Stimulated activated CD4-positive, alpha-beta T cell treated with anti-CD3 and anti-CD28 coated beads, TNF-alpha, amount 100 ng/mL, for 48 hours (primary cell): ENCODE data around the gene FBRSL1.

Experiments used
- DNase-seq, 3 donors: peaks; one replicate each; pipeline ENCODE4 v3.0.0-alpha.2; 2020; ENCODE audit warnings: low read depth in 3 of 3

The FBRSL1 gene

DNA sequence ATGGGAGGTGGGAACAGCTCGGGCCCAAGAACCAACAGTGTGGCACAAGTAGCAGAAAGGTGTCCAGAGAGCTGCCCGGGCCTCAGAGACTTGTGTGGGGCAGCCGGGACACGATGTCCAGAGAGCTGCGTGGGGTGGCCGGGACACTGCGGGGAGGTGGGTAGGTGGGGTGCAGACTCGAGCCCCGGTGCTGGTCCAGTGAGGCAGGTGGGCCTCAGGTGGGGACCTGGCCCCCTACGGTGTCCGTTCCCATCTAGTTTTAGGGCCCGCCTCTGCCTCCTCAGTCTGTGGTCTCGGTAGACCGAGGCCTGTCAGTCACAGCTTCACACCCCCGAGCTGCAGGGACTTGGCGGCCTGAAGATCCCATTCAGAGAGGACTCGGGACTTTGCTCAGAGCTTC is 6.3 kb upstream of the FBRSL1 start:
- DNase-seq = no peak

DNA sequence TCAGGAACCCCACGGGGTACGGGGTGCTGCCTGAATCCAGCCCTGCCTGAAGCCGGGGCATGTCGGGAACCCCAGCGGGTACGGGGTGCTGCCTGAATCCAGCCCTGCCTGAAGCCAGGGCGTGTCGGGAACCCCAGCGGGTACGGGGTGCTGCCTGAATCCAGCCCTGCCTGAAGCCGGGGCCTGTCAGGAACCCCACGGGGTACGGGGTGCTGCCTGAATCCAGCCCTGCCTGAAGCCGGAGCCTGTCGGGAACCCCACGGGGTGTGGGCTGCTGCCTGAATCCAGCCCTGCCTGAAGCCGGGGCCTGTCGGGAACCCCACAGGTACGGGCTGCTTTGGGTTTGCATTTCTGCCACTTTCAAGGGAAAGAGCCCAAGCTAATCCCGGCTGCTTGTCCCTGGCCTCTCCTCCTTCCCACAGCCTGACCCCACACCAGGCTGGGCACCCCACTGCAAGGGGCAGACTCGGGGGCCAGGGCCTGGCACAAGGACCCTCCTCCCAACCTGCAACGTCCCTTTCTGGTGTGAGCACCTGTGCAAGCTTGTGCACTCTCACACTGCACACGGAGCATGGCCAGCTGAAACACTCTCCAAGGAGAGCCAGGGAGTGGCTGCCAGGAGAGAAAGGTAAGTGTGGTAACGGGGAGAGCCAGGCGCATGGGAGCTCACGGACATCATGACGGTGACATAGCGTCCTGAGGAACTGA is 5.6 kb upstream of the FBRSL1 start:
- DNase-seq = no peak

DNA sequence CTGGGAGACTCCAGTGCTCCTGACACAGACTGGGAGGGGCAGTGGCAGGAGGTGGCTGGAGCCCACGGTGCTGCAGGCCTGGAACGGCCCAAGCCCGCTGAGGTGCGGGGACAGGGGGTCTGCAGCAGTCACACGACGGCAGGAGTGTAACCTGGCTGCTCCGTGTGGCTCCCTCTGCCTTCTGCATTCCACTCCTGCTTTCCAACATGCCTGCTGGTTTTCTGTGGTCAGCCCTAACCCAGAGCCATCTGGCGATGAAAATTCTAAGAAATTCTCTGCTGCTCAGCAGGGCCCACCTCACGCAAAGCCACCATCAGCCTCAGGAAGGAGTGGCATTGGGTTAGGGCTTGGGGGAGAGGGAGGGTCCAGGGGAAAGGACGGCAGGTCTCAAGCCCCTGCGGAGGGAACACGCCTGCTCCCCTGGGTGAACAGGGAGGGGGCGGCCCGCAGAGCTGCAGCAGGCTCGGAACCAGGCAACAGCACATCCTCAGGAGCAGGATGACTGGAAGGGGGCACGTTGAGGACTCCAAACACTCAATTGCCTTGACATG is 5.0 kb upstream of the FBRSL1 start:
- DNase-seq = no peak

DNA sequence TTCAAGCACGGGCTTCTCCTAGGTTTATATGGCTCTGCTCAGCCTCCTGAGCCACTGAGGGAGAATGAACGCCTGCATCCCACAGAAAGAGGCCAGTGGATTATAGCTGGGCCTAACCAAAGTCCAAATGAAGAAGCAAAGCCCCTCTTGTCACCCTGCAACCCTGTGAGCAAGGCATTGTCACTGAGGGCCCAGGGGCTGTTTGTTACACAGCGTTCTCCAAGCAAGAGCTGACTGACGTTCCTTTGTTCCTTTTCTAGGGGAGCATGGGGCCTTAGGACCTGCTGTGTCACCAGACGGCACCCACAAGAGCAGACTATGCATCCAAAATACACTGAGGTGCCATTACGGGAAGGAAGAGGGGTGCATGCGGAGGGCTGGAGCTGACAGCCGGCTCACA is 4.3 kb upstream of the FBRSL1 start:
- no peak for DNase-seq

- no peak for DNase-seq
Measured at GRCh38 chr12:132486168-132486567, 3.8 kb upstream of the FBRSL1 start.

DNA sequence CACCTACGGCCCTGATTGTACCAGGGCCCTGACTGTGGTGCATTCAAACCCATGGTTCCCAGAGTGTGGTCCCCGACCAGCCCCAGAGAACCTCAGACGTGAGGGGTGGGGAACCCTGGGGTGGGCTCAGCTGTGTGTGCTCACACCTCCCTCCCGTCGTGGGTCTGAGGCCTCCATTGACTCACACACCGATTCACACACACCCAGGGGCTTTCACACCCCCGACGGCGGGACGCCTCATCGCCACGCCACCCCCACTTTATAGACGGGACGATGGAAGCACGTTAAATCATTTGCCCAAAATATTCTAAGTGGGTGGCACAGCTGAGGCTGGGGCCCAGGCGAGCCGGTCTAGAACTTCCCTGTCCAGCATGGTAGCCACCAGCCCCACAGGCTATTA is 3.4 kb upstream of the FBRSL1 start:
- DNase-seq = no peak

DNA sequence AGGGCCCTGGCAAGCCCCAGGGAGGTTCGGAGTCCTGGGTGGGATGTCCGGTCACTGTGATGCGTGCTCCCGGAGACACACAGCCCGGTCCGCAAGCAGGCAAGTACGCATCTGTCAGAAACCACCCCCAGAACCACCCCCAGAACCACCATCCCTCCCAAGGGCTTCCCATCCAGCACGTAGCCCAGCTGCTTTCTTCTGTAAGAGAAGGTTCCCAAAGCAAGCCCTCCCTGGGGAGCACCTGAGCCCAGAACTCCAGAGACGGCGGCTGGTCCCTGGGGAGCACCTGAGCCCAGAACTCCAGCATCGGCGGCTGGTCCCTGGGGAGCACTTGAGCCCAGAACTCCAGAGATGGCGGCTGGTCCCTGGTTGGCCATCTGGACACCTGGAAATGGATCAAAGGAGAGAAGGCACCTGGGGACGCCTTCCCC is 2.6 kb upstream of the FBRSL1 start:
- DNase-seq = no peak

- DNase-seq = no peak
Measured at GRCh38 chr12:132488127-132489077, 1.5 kb upstream of the FBRSL1 start.

GRCh38 chr12:132489078-132489601 is 811 bp upstream of the FBRSL1 start:
- DNase-seq = no peak

DNA sequence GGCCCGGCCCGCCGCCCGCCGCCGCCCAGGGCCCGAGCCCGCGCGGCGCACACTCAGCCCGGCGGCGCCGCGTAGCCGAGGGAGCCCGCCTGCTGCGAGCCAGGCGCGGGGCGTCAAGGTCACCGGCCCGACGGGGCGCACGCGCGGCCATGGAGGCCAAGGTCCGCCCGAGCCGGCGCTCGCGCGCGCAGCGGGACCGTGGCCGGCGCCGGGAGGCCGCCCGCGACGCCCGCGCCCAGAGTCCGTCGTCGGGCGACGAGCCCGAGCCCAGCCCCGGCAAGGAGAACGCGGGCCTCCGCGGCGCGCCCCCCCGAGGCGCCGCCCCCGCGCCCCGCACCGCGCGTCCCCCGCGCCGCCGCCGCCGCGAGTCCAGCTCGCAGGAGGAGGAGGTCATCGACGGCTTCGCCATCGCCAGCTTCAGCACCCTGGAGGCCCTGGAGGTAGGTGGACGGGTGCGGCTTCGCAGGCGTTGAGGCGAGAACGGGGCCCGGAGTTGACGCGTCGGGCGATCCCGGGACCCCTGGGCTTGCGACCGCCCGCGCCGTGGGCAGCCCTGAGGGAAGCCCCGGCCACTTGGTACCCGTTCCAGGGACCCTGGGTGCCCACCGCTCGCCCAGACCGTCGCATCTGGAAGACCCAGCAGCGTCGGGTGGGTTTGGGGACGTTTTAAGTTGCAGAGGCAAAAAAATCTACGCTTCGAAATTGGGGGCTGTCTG is 629 bp downstream of the FBRSL1 start:
- no peak for DNase-seq

GRCh38 chr12:132491138-132491663 is 1.2 kb downstream of the FBRSL1 start:
- DNase-seq = no peak

- no peak for DNase-seq
Measured at GRCh38 chr12:132491761-132492378, 1.9 kb downstream of the FBRSL1 start.

GRCh38 chr12:132492522-132492921 is 2.6 kb downstream of the FBRSL1 start:
- no peak for DNase-seq

GRCh38 chr12:132492951-132493350 is 3.0 kb downstream of the FBRSL1 start:
- DNase-seq = no peak

DNA sequence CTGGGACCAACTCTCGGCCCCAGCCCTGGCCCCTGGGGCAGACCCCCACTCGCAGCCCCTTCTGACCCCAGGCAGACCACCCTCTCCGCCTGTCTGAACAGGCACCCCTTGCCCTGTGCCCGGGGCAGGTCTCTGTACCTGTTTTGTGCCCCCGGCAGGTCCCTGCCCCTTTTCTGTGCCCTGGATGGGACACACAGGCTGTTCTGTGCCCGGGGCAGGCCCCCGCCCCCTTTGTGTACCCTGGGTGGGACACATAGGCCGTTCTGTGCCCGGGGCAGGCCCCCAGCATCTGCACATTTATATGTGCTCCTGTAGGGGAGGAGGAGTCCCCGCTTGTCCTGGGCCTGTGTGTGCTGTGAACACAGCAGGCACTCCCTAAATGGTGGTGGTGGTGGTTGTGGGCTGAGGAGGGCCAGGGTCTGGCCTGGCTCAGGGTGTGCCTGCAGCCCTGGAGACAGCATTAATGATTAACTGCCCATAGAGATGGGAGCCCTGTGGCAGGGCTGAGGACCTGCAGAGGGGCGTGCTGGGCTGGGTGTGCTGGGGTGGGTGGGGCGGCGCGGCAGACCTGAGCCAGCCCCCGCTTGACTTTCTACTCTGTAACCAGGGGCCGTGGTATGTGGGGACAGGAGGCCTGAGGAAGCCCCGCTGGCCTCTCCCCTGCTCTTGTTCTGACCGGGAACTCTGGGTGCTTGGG is 3.7 kb downstream of the FBRSL1 start:
- DNase-seq = no peak

- DNase-seq = no peak
Measured at GRCh38 chr12:132494294-132495164, 4.6 kb downstream of the FBRSL1 start.

- no peak for DNase-seq
Measured at GRCh38 chr12:132495165-132495544, 5.2 kb downstream of the FBRSL1 start.

GRCh38 chr12:132495629-132496357 is 5.8 kb downstream of the FBRSL1 start:
- no peak for DNase-seq

DNA sequence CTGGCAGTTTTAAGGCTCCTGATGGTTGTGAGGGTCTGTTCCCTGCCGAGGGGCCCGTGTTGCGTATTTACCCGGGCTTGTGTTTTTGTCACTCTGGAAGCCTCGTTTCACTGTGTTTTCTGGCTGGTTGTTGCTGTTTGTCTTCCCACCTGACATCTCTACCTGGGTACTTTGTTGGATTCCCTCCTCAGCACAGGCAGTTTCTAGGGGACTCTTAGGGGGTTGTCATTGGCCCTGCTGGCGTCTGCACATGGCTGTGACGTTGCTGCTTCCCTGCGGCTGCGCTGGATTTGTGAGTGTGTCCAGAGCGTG is 6.4 kb downstream of the FBRSL1 start:
- no peak for DNase-seq
